Trophoblast cell (in vitro differentiated cells and primary cell): Measurements from ENCODE around the gene NUDT4B.
"Not testable (repeated sequence)": the region's sequence is repeated elsewhere in the genome, so short reads cannot be mapped to it uniquely, and the experiment has no call there.

Experiments
- DNase-seq, 2 donors: peaks; one replicate each; pipeline ENCODE4 v3.0.0-alpha.2; 2016
- H2AFZ ChIP-seq: 2 replicates; pipeline ENCODE4 v1.6.1; 2013; ENCODE audit warnings: low read length, moderate library complexity, mild to moderate bottlenecking; ENCODE audit not compliant: insufficient read depth, poor library complexity
- H2AK5ac ChIP-seq: 2 replicates; pipeline ENCODE4 v1.6.1; 2013; ENCODE audit warnings: mild to moderate bottlenecking, low read length
- H2BK120ac ChIP-seq: 2 replicates; pipeline ENCODE4 v1.6.1; 2013; ENCODE audit warnings: low read length, mild to moderate bottlenecking, moderate library complexity; ENCODE audit not compliant: insufficient read depth, poor library complexity
- H2BK12ac ChIP-seq: 2 replicates; pipeline ENCODE4 v1.6.1; 2013; ENCODE audit warnings: mild to moderate bottlenecking, low read length, moderate library complexity
- H2BK5ac ChIP-seq: 2 replicates; pipeline ENCODE4 v1.6.1; 2013; ENCODE audit warnings: low read length, low read depth, moderate library complexity, mild to moderate bottlenecking; ENCODE audit not compliant: poor library complexity
- H3K14ac ChIP-seq: 2 replicates; pipeline ENCODE4 v1.6.1; 2013; ENCODE audit warnings: mild to moderate bottlenecking, low read length
- H3K18ac ChIP-seq: 2 replicates; pipeline ENCODE4 v1.6.1; 2013; ENCODE audit warnings: mild to moderate bottlenecking, low read length
- H3K23ac ChIP-seq: 2 replicates; pipeline ENCODE4 v1.6.1; 2013; ENCODE audit warnings: low read length
- H3K27ac ChIP-seq: 2 replicates; pipeline ENCODE4 v1.5.1; 2013; ENCODE audit warnings: low read depth, mild to moderate bottlenecking, inconsistent platforms, low read length, moderate library complexity
- H3K27me3 ChIP-seq: 2 replicates; pipeline ENCODE4 v1.6.1; 2013; ENCODE audit warnings: inconsistent platforms, mild to moderate bottlenecking, low read length, moderate library complexity; ENCODE audit not compliant: insufficient read depth
- H3K36me3 ChIP-seq, 2 experiments: 1 replicate in 1 of 2; 2 replicates in 1 of 2; pipeline ENCODE4 v1.6.1; 2013; ENCODE audit warnings: low read length in 2 of 2, mild to moderate bottlenecking in 2 of 2, moderate library complexity in 1 of 2; ENCODE audit not compliant: insufficient read depth in 2 of 2, control insufficient read depth in 1 of 2
- H3K4ac ChIP-seq: 2 replicates; pipeline ENCODE4 v1.6.1; 2013; ENCODE audit warnings: low read depth, mild to moderate bottlenecking, low read length, moderate library complexity
- H3K4me1 ChIP-seq, 2 experiments: 1 replicate in 1 of 2; 2 replicates in 1 of 2; pipeline ENCODE4 v1.6.1; 2013; ENCODE audit warnings: low read length in 2 of 2, mild to moderate bottlenecking in 2 of 2, moderate library complexity in 1 of 2; ENCODE audit not compliant: insufficient read depth in 2 of 2, control insufficient read depth in 1 of 2
- H3K4me2 ChIP-seq: 2 replicates; pipeline ENCODE4 v1.6.1; 2013; ENCODE audit warnings: inconsistent platforms, mild to moderate bottlenecking, low read length, moderate library complexity
- H3K4me3 ChIP-seq: 2 replicates; pipeline ENCODE4 v1.5.1; 2013; ENCODE audit warnings: mild to moderate bottlenecking, low read depth, low read length, inconsistent platforms
- H3K79me1 ChIP-seq: one replicate; pipeline ENCODE4 v1.6.1; 2013; ENCODE audit warnings: low read length
- H3K79me2 ChIP-seq: 2 replicates; pipeline ENCODE4 v1.6.1; 2013; ENCODE audit warnings: low read length, mild to moderate bottlenecking; ENCODE audit not compliant: control insufficient read depth, insufficient read depth, poor library complexity
- H3K9ac ChIP-seq: 2 replicates; pipeline ENCODE4 v1.6.1; 2013; ENCODE audit warnings: mild to moderate bottlenecking, low read length
- H3K9me3 ChIP-seq: 2 replicates; pipeline ENCODE4 v1.6.1; 2013; ENCODE audit warnings: low read depth, mild to moderate bottlenecking, control low read depth, inconsistent platforms, low read length; ENCODE audit not compliant: insufficient read depth
- H4K12ac ChIP-seq: 2 replicates; pipeline ENCODE4 v1.6.1; 2013; ENCODE audit warnings: low read depth, mild to moderate bottlenecking, low read length, moderate library complexity
- H4K8ac ChIP-seq: 2 replicates; pipeline ENCODE4 v1.6.1; 2013; ENCODE audit warnings: low read depth, mild to moderate bottlenecking, low read length, moderate library complexity
- H4K91ac ChIP-seq: one replicate; pipeline ENCODE4 v1.6.1; 2013; ENCODE audit warnings: low read depth, mild to moderate bottlenecking, low read length, moderate library complexity
- WGBS: extraction: QIAGEN DNeasy Blood & Tissue Kit; methylation state at CpG from one replicate; pipeline ENCODE4 v1.1.7; 2013; ENCODE audit warnings: missing lambda C conversion rate; ENCODE audit not compliant: insufficient read length, insufficient coverage; ENCODE audit errors: extremely low coverage; 5-methylcytosine and 5-hydroxymethylcytosine counted together

The NUDT4B gene

GRCh38 chr1:148749335-148749681 is 734 bp downstream of the NUDT4B start:
- not testable (repeated sequence) for H2AFZ ChIP-seq, H2BK120ac ChIP-seq, H3K4me3 ChIP-seq, H2AK5ac ChIP-seq, H4K91ac ChIP-seq, H3K4ac ChIP-seq, H3K27me3 ChIP-seq, H3K9me3 ChIP-seq, H3K27ac ChIP-seq, H2BK12ac ChIP-seq, H3K4me1 ChIP-seq, H2BK5ac ChIP-seq, DNase-seq, H3K79me2 ChIP-seq, H3K23ac ChIP-seq, H3K36me3 ChIP-seq, H3K79me1 ChIP-seq, H3K18ac ChIP-seq, H4K12ac ChIP-seq, H4K8ac ChIP-seq, H3K4me2 ChIP-seq, H3K9ac ChIP-seq, H3K14ac ChIP-seq
- no CpG with 5 or more reads among the region's 5 CpGs for WGBS

DNA sequence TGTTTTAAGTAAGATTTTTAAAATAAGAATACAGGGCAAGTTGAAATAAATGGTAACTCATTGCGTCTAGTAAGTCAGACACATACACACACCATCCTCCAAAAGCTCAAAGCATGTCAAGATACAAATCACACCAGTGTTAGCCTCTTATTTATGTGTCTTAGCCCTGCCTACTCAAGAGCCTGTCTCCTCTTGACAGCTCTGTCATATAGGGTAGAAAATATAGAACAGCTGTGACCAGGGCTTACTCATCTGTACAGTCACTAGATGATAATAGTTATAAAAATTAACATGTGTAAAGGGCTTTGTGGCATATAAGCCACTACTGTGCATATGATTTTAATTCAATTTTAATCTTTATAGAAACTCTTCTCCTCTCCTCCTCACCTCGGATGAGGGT is 7.7 kb downstream of the NUDT4B start:
- H3K4me1 ChIP-seq, H3K27ac ChIP-seq, H2AK5ac ChIP-seq, H3K4me3 ChIP-seq, H4K91ac ChIP-seq, H2BK120ac ChIP-seq, H3K23ac ChIP-seq, H3K9me3 ChIP-seq, H3K9ac ChIP-seq, H4K8ac ChIP-seq, H3K4ac ChIP-seq, H3K27me3 ChIP-seq, H2BK5ac ChIP-seq, H4K12ac ChIP-seq, H3K4me2 ChIP-seq, H3K79me1 ChIP-seq, H2AFZ ChIP-seq, DNase-seq, H3K79me2 ChIP-seq, H2BK12ac ChIP-seq, H3K18ac ChIP-seq, H3K36me3 ChIP-seq, H3K14ac ChIP-seq: not testable (repeated sequence)
- no CpG with 5 or more reads among the region's 2 CpGs for WGBS

GRCh38 chr1:148757446-148757845 is 8.9 kb downstream of the NUDT4B start:
- H3K14ac ChIP-seq, H3K27ac ChIP-seq, H4K8ac ChIP-seq, H2AFZ ChIP-seq, H3K9ac ChIP-seq, H3K36me3 ChIP-seq, H3K27me3 ChIP-seq, H3K23ac ChIP-seq, DNase-seq, H3K4me3 ChIP-seq, H3K4ac ChIP-seq, H3K4me1 ChIP-seq, H4K91ac ChIP-seq, H3K9me3 ChIP-seq, H4K12ac ChIP-seq, H3K18ac ChIP-seq, H3K79me1 ChIP-seq, H2AK5ac ChIP-seq, H3K4me2 ChIP-seq, H2BK12ac ChIP-seq, H2BK120ac ChIP-seq, H3K79me2 ChIP-seq, H2BK5ac ChIP-seq: not testable (repeated sequence)

- not testable (repeated sequence) for H2AFZ ChIP-seq, H2AK5ac ChIP-seq, H3K9ac ChIP-seq, H3K23ac ChIP-seq, H3K14ac ChIP-seq, H3K79me1 ChIP-seq, H2BK120ac ChIP-seq, H3K79me2 ChIP-seq, H3K36me3 ChIP-seq, H3K27me3 ChIP-seq, H4K12ac ChIP-seq, H3K18ac ChIP-seq, H3K4ac ChIP-seq, H4K8ac ChIP-seq, H3K4me1 ChIP-seq, H3K4me3 ChIP-seq, H4K91ac ChIP-seq, H3K9me3 ChIP-seq, H3K4me2 ChIP-seq, H2BK12ac ChIP-seq, DNase-seq, H2BK5ac ChIP-seq, H3K27ac ChIP-seq
- no CpG with 5 or more reads among the region's 5 CpGs for WGBS
These were observed 9.8 kb downstream of the NUDT4B start for GRCh38 chr1:148758412-148758811.

- H3K4me1 ChIP-seq, H2BK12ac ChIP-seq, H3K4me3 ChIP-seq, H3K79me1 ChIP-seq, H3K23ac ChIP-seq, H2AFZ ChIP-seq, H3K36me3 ChIP-seq, H3K79me2 ChIP-seq, H3K4me2 ChIP-seq, H2BK5ac ChIP-seq, H3K14ac ChIP-seq, H4K91ac ChIP-seq, H4K12ac ChIP-seq, DNase-seq, H2AK5ac ChIP-seq, H2BK120ac ChIP-seq, H3K27ac ChIP-seq, H4K8ac ChIP-seq, H3K9ac ChIP-seq, H3K27me3 ChIP-seq, H3K4ac ChIP-seq, H3K18ac ChIP-seq, H3K9me3 ChIP-seq: not testable (repeated sequence)
- no CpG with 5 or more reads among the region's 4 CpGs for WGBS
These were observed 10.4 kb downstream of the NUDT4B start for GRCh38 chr1:148758925-148759324.
